ENCODE data around the gene SMPD4.
"Not testable (repeated sequence)": the region's sequence is repeated elsewhere in the genome, so short reads cannot be mapped to it uniquely, and the experiment has no call there.

The SMPD4 gene

GRCh38 chr2:130181325-130181879, at the start of gene SMPD4:
Gene SMPD4, minus strand, starts transcription at chr2:130181602. Its CDS starts 5,010 bp downstream, at chr2:130176592.
- DNase-seq (ENCODE audit: low spot score): peak; percentile 96

GRCh38 chr2:130230907-130231306, 49.5 kb upstream of the SMPD4 start:
- DNase-seq (ENCODE audit: low spot score): not testable (repeated sequence)

- not testable (repeated sequence) for DNase-seq (ENCODE audit: low spot score)
Measured at GRCh38 chr2:130230376-130230775, 49.0 kb upstream of the SMPD4 start.

- DNase-seq (ENCODE audit: low spot score): not testable (repeated sequence)
Measured at GRCh38 chr2:130229161-130229510, 47.7 kb upstream of the SMPD4 start.

GRCh38 chr2:130228467-130229160, 47.2 kb upstream of the SMPD4 start:
- not testable (repeated sequence) for DNase-seq (ENCODE audit: low spot score)

GRCh38 chr2:130228005-130228404, 46.6 kb upstream of the SMPD4 start:
- not testable (repeated sequence) for DNase-seq (ENCODE audit: low spot score)

GRCh38 chr2:130222523-130222922, 41.1 kb upstream of the SMPD4 start:
- not testable (repeated sequence) for DNase-seq (ENCODE audit: low spot score)

GRCh38 chr2:130220505-130220904, 39.1 kb upstream of the SMPD4 start:
- not testable (repeated sequence) for DNase-seq (ENCODE audit: low spot score)

- not testable (repeated sequence) for DNase-seq (ENCODE audit: low spot score)
Measured at GRCh38 chr2:130219147-130219546, 37.7 kb upstream of the SMPD4 start.

- not testable (repeated sequence) for DNase-seq (ENCODE audit: low spot score)
Measured at GRCh38 chr2:130207051-130207450, 25.6 kb upstream of the SMPD4 start.

- not testable (repeated sequence) for DNase-seq (ENCODE audit: low spot score)
Measured at GRCh38 chr2:130203150-130203549, 21.7 kb upstream of the SMPD4 start.

- not testable (repeated sequence) for DNase-seq (ENCODE audit: low spot score)
Measured at GRCh38 chr2:130202518-130202917, 21.1 kb upstream of the SMPD4 start.

- no peak for DNase-seq (ENCODE audit: low spot score)
Measured at GRCh38 chr2:130198343-130198742, 16.9 kb upstream of the SMPD4 start, which contains the start of gene TUBA3E. Gene TUBA3E, minus strand, starts transcription at chr2:130198439. Its CDS starts 79 bp downstream, at chr2:130198360.

- not testable (repeated sequence) for DNase-seq (ENCODE audit: low spot score)
Measured at GRCh38 chr2:130196052-130196451, 14.7 kb upstream of the SMPD4 start.

- not testable (repeated sequence) for DNase-seq (ENCODE audit: low spot score)
Measured at GRCh38 chr2:130195089-130195635, 13.8 kb upstream of the SMPD4 start.

GRCh38 chr2:130193824-130194223, 12.4 kb upstream of the SMPD4 start:
- DNase-seq (ENCODE audit: low spot score): not testable (repeated sequence)

- not testable (repeated sequence) for DNase-seq (ENCODE audit: low spot score)
Measured at GRCh38 chr2:130192451-130192850, 11.0 kb upstream of the SMPD4 start.

- DNase-seq (ENCODE audit: low spot score): not testable (repeated sequence)
Measured at GRCh38 chr2:130191319-130191718, 9.9 kb upstream of the SMPD4 start.

- DNase-seq (ENCODE audit: low spot score): no peak
Measured at GRCh38 chr2:130190237-130190636, 8.8 kb upstream of the SMPD4 start.

GRCh38 chr2:130188958-130189357, 7.6 kb upstream of the SMPD4 start:
- not testable (repeated sequence) for DNase-seq (ENCODE audit: low spot score)

GRCh38 chr2:130187859-130188792, 6.7 kb upstream of the SMPD4 start:
- DNase-seq (ENCODE audit: low spot score): not testable (repeated sequence)

- no peak for DNase-seq (ENCODE audit: low spot score)
Measured at GRCh38 chr2:130187268-130187667, 5.9 kb upstream of the SMPD4 start.
